Activated CD4-positive, alpha-beta T cell treated with anti-CD3 and anti-CD28 coated beads, Interleukin-2, amount 50 U/mL, for 4 hours (primary cell): ENCODE results near the gene GDPD4.

Source experiments
- DNase-seq, 2 experiments: peaks; one replicate each; pipeline ENCODE4 v3.0.0-alpha.2; 2020

GDPD4 gene

DNA sequence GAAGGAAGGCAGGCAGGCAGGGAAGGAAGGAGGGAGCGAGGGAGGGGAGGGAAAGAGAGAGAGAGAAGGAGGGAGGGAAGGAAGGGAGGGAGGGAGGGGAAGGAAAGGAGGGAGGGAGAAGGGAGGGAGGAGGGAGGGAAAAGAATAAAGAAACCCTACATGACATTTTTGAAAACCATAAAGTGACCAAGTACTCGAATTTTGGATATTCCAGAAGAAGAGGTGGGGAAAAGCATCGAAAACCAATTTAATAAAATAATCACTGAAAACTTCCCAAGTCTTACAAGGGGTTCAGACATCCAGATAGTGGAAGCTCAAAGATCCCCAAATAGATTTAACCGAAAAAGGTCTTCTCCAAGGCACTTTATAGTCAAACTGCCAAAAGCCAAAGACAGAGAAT, 11.7 kb downstream of the GDPD4 start:
- DNase-seq: no peak

DNA sequence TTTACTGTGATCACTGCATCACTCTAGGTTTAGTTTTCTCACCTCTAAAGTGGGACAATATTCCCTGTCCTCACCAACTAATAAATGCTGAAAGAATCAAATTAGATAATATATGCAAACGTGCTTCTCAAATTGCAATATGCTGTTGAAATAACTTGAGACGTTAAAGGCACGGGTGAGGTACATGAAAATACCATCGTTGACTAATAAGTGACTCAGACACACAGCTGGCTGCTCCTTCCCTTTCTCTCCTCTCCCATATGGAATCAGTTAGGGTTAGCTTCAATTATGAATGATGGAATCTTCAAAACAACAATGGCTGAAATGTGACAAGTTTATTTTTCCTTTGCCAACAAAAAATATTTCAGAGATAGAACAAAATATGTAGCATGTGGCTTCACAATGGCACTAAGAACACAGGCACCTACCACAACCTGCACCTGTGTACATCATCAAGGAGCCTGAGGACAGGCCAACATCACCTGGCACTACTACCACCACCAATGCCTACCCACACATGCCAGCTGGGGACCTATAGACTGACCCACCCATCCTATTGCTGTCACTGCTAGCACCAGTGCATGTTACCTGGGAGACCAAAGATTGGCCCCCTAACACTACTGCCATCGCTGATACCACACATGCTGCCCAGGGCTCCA, 13.7 kb downstream of the GDPD4 start:
- DNase-seq: no peak

DNA sequence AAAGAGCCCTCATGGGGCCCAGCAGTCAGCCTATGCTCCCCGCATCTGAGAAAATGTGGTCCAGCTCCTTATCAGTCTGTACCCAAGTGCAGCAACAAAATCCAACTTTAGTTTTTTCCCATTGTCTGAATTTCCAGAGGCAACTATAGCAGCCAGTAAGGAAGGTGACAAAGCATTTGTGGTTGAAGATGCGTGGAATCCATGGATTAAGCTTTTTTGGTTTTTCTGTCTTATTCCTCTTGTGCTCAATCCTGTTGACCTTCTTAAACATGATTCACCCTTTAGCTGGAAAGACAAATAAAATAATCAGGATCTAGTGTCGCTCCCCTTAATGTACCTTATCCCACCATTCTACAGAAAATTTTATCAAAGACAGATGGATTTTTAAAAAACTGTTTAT, 14.3 kb downstream of the GDPD4 start:
- no peak for DNase-seq

DNA sequence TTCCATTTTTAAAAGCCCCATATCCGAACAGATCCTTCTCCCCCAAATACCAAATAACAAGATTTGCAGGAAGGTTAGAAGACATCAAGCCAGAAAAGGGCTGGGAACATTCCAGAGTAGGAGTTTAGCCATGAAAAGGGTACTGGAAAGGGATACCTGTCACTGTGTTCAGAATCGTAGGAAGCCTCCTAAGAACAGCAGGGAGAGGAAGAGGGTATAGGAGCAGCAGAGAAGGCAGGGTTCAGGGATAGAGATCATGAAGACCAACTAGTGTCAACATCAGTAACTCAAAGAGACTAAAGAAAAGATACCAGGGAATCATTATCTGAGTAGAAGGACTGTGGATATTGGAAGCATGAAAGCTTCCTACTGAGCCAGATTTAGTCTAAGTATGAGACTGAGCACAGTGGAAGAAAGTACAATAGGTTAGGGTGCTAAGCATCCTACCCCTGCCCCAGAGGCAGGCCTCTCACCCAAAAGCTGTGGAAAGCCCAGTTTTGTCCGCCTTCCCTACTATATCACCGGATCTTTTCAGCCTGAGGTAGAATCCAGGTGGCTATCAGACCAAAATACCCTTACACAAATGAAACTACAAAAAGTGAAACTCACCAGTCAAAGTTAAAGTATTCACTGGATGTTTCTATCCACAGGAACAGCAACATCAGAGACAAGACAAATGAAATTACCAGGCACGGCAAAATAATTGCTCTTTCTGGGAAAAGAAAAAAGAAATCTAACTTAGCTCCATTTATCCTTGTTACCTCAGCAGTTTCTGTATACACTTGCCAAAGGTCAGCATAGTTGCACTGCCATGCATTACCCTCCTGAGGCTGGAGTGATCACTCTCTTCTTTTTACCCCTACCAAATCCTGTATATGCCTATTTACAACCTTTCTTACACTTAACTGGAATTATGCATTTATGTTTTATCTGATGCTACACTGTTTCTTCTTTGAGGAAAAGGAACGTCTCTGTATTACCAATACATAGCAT, 16.7 kb downstream of the GDPD4 start:
- no peak for DNase-seq

DNA sequence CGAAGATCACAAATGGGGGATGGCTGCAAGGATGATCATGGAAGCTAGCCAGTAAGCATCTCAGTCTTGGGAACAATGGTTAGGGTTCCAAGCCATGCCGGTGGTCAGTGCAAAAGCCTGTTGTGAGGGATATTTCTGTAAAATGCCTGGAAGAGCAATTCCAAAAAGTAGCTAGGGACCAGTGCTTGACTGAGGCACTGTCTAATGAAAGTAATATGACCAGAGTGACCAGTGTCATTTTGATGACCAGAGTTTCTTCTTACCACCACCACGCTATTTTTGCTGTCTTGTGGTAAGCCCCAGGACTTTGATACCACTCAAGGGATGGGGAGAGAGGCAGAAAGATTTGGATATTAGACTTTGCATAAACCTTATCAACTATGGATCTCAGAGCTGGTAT, 18.4 kb downstream of the GDPD4 start:
- DNase-seq: no peak

DNA sequence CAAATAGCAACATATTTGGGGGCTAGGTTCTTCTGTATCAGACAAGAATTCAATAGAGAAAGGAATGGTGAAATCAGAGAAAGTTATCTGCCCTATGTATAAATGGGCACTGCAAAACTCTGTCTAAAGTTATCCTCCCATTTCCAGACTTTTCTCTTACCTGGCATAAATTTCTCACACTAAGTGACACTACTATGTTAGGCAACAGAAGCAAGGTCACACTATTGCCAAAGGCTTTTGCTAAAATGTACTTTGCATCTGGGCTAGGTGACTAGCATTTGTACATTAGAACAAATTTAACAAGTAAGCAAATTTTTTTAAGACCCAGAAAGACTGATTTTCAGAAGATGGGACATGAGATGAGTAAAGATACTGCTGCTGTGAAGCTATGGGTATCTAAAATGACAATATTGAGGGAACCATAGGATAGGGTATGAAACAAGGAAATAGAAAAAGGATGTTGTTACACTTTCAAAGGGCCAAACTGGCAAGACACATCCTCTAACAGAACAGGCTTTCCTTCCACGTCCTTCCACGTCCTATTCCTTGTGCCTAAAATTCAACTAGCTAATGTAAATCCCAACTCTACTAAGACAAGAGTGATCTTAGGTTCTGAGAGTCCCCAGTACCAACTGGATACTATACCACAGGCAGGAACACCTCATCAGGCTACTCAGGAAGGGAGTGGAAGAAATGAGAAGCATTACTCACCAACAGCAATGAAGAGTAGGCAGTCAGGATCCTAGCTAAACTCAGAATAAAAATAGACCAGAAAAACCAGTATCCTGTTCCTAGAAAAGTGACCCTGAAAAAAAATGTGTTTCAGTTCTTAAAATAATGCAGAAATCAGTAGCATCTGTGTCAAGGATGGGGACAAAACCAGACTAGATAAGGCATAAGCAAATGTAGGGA, 22.6 kb downstream of the GDPD4 start:
- no peak for DNase-seq

DNA sequence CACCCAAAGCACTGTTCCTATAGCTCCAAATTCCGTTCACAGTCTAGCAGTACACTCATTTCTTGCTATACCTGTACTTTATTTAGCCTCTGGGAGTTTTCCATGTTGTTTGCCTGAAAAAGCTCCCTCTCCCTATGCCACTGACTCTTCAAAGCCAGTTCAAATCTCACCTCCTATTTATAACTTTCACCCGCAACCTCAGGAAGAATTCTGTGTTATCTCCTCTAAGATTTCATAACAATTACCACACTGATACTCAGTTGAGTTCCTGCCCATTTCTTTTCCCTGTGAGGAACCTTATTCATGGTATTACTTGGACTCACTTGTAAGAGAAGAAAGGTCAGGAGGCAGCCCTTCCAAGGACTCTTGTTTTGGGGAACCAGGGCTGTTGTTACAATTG, 25.2 kb downstream of the GDPD4 start:
- DNase-seq: no peak

DNA sequence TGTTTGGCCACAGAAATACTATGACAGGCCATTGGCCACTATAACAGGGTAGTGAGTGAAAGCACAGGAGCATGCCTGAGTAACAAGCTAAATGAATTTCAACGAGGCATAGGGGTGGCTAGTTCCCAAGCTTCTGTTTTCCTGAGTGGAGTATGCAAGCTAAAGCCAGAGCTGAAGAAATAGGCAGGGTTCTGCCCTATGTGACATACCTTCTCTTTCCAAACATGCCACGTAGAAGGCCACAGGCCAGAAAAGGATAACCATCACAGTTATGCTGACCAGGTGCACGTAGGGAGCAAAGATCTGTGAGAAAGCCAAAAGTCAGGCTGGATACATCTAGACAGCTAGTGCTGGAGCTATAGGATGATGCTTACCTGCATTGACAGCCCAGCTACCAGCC, 30.6 kb downstream of the GDPD4 start:
- no peak for DNase-seq

DNA sequence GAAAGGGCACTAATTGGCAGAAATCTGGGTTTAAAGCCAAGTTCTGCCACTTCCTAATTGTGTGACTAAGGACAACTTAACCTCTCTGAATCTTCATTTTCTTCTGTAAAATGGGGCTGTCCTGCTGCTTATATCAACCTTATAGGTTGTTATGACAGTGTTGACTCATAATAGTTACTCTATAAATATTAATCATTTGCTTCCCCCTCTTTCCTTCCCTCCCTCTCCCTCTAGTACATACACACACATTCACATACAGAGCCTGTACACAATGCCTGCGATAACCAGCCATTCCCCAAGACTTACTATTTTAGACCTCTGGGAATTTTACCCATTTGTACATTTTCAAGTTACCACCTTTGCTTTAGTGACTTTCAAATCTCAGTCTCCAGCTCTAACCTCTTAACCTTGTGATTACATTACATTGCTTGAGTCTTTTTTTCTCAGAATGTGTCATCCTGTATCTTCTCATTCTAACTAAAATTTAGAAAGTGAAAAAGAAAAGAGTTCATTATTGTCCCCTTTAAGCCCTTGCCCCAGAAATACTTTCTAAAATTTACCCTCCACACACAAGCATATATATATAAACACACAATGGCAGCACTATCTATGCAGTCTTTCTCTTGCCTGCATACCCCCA, 31.9 kb downstream of the GDPD4 start:
- DNase-seq: no peak

DNA sequence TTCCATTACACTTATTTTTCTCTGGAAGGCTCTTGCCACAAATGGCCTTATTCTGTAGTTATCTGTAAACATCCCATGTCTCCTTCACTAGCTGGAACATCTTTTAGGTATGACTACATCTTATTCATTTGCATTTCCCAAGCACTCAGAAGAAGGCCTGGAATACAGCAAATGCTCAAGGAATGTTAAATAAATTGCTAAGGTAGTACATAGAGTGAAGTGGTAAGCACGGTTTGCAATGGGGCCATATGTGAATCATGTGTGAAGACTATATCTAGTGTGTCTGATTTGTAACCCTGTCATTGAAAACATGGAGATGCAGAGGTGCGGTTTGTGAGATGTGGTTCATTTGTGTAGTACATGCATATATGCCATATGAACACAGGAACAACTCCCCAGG, 33.5 kb downstream of the GDPD4 start:
- no peak for DNase-seq

DNA sequence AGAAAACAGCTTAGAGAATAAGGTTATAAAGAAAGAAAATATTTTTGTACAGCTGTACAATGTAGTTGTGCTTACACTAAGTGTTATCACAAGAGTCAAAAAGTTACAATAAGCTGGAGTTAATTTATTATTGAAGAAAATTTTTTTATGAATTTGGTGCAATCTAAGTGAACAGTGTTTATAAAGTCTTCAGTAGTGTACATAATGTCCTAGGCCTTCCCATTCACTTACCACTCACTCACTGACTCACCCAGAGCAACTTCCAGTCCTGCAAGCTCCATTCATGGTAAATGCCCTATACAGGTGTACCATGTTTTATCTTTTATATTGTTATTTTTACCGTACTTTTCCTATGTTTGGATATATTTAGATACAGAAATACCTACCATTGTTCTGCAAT, 34.7 kb downstream of the GDPD4 start:
- DNase-seq: no peak

DNA sequence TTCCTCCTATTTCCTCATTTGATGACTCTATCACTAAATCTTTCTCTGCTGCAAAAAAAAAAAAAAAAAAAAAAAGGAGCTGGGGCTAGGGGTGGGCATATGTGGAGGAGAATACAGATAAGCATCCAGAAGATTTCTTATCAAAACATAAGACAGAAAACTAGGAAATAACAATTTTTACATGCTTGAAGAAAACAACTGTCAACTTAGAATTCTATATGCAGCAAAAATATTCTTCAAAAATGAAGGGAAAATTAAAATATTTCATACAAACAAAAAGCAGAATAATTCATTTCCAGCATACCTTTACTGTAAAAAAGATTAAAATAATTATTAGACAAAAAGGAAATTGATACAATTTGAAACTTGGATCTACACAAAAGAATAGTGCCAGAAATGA, 38.7 kb downstream of the GDPD4 start:
- DNase-seq: no peak

DNA sequence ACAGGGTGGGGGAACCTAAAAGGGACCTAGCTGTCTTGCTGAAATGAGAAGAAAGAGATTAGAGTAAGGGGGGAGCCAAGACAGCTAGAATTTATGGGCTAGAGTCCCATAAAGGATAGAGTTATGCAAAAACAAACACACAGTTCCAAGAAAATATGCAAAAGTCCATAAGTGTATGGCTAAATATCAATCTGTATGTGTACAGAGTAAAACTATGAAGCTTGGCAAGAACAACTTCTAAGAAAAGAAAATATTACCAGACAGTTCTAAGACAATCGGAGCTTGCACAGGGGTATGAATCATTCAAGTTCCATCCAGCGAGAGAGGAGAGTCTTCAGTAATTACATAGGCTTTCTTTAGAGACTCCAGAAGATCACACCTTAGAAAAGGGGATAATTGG, 41.8 kb downstream of the GDPD4 start:
- DNase-seq: no peak

DNA sequence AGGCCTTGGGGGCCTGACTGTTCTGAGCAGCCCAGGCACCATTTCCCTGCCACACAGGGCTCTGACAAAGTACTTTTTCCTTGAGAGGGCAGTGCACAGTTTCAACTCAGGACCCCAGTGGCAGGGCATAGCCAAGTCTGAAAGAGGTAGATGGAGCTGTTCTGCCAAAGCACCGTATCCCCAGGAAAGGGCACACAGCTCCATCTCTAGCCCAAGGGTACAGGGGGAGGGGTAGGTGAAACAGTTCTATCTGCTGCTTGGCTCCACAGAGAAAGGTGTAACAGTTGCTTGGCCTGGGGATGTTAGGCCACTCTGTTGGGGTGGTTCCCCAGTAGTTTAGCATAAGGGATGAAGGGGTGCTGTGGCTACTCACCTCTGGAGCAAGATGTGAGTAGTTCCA, 47.8 kb downstream of the GDPD4 start:
- DNase-seq: no peak

DNA sequence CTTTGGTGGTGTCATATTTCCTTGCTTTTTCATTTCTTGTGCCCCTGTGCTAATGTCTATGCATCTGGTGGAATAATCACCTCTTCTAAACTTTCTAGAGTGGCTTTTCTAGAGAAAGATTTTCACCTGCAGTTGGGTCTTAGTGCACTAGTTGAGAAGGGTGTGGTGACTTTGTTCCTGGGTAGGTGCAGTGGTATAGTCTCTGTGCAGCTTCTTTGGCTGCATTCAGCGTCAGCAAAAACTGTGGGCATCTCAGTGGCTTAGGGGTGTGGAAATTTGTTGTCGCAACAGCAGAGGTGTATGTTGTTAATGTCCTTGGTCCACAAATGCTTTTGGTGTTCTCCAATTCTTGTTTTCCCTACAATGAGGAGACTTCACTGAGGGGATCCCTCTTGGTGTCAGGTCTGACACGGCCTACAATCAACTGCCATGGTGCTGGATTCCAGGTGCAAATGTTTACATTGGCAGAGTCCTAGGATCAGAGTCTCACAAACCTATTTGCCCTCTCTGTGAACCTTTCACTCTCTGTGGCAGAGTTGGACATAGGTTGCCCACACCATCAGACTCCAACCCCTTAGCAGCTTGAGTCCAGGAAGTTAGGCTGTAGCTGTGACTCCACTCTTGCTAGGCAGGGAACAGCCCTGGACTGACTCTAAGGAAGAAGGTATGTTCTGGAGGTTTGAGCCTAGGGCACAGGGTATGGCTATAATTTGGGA, 48.8 kb downstream of the GDPD4 start:
- DNase-seq: no peak

DNA sequence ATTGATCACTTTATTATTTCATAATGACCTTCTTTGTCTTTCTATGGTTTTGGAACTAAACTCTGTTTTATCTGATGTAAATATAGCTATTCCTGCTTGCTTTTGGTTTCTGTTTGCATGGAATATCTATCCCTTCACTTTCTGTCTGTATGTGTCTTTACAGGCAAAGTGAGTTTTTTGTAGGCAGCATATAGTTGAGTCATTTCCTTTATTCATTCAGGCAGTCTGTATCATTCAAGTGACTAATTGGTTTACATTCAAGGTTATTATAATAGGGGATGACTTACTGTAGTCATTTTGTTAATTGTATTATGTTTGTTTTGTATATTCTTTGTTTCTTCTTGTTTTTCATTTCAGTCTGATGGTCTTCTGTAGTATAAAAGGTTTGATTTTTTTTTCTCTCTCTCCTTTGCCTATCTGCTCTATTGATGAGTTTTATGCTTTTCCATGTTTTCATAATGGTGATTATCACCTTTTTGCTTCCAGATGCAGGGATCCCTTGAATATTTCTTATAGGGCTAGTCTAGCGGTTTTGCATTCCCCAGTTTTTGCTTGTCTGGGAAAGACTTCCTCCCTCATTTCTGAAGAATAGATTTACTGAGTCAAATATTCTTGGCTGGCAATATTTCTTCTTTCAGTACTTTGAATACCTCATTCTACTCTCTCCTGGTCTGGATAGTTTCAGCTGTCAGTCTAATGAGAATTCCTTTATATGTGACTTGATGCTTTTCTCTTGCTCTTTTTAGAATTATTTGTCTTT, 50.4 kb downstream of the GDPD4 start:
- DNase-seq: no peak

DNA sequence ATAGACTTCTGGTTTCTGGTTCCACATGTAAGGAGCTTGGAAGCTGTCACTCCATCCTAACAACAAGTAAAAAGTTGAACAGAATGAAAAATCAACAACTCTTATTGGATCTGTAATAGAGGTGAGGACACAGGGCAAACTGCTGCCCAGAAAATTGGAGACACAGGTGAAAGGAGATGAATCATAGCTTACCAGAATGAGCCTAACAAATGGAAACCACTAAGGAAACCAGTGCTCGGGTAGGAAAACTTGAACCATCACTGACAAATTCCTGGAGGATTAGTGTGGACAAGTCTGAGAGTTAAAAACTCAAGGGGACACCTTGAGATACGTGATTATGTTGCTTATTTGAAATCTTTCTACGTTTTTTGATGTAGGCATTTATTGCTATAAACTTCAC, 52.1 kb downstream of the GDPD4 start:
- no peak for DNase-seq

DNA sequence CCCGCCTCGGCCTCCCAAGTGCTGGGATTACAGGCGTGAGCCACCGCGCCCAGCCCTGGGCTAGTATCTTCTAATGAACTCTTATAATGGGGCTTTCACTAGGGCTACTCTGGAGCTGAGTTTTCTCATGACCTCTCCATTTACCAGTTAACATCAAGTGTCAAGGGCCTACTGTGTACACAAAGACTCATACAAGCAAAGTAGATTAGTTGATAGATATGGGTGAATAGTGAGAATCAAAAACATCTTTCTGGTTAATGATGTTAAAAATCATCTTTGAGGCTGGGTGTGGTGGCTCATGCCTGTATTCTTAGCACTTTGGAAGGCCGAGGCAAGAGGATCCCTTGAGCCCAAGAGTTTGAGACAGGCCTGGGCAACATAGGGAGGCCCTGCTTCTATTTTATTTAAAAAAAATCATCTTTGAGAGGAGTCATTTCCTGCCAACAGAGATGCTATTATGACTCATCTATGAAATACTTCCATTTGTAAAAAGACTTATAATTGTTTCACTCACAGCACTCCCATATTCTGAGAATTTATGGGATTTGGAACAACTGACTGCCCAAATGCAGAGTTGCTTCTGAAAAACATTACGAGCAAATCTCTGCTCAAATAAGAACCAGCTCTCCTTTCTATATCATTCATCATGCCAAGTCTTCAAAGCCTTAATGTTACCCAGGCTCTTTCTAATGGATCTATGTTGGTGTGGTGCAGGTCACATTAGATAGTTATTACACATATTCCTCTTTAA, 57.0 kb downstream of the GDPD4 start:
- no peak for DNase-seq

DNA sequence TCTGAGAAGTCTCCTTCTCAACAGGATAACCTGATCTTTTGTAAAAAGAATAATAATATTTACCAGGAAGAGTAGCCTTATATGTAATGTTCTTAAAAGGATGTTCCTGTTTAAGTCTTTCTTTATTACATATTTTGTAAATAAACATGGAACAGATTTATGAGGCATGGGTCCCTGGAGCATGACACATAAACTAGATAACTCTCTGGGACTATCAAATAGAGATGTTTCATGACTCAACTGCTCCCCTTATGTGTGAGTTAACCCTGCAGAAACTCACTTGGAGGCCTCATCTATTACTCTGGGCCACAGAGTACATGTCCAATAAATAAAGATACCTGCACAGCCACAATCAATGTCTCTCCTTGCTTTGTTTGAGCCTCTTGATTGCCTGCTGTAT, 64.6 kb downstream of the GDPD4 start:
- no peak for DNase-seq

DNA sequence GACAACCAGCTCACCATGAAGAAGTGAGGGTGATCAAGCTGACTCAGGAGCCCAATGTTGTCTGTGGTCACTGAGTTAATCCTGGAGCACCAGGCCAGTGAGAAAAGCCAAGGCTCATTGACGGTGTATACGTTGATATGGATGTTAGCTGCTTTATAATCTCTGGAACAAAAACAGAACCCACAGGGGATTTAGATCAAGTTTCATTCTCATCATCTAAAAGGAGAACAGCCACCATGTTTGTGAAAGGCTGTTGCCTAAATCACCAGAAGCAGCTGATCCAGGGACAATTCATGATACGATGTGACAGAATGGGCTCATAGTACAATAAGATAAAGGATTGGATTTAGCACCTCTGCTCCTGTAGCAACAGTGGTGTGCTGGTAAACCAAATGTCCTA, 68.5 kb downstream of the GDPD4 start:
- DNase-seq: no peak

DNA sequence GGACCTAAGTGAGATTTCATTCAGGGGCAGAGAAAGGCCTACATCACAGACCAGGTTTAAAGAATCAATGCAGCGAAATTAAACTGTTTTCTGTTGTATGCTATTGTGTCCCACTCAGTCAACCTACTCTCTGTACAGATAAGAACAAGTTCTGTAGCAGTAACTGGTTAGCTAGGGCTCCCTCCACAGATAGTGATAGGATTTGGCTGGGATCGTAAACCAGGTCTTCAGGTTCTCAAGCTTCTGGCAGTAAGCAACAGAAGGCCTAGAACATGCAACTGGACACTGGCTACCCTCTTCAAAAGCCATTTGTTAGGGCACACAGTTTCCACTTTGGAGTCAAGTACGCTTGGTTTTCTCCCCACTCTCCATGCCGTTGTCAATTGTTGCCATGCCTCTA, 69.2 kb downstream of the GDPD4 start:
- DNase-seq: no peak
